Esophagus squamous epithelium (tissue), 4 donors: ENCODE measurements around the gene ZNF117.
"Not testable (repeated sequence)": the region's sequence is repeated elsewhere in the genome, so short reads cannot be mapped to it uniquely, and the experiment has no call there.

Experiments
- POLR2A ChIP-seq, 4 donors: fragments of 450-650 bp; IDR thresholded peaks; one replicate each; pipeline ENCODE4 v1.6.1; 2017; ENCODE audit warnings: antibody characterized with exemption in 4 of 4, mild to moderate bottlenecking in 4 of 4, moderate library complexity in 3 of 4
- TF ChIP-seq, protein P1 (sequence below), 6 experiments: fragments of 450-650 bp in 4 of 6; fragments of 200-600 bp in 2 of 6; sonication (generic) in 2 of 6; IDR thresholded peaks; one replicate each; pipeline ENCODE4 v1.5.1; 2016 to 2019; ENCODE audit warnings: antibody characterized with exemption in 6 of 6, mild to moderate bottlenecking in 4 of 6, moderate library complexity in 4 of 6

DNA sequence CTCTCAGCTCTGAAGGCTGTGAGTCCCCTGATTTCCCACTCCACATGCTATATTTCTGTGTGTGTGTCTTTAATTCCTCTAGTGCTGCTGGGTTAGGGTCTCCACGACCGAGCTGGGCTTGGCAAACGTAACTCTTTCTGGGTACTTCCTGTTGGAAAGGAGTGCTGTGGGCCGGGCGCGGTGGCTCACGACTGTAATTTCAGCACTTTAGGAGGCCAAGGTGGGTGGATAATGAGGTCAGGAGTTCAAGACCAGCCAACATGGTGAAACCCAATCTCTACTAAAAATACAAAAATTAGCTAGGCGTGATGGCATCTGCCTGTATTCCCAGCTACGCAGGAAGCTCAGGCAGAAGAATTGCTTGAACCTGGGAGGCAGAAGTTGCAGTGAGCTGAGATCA lies 40.2 kb downstream of the ZNF117 start:
- TF ChIP-seq, protein P1, sequence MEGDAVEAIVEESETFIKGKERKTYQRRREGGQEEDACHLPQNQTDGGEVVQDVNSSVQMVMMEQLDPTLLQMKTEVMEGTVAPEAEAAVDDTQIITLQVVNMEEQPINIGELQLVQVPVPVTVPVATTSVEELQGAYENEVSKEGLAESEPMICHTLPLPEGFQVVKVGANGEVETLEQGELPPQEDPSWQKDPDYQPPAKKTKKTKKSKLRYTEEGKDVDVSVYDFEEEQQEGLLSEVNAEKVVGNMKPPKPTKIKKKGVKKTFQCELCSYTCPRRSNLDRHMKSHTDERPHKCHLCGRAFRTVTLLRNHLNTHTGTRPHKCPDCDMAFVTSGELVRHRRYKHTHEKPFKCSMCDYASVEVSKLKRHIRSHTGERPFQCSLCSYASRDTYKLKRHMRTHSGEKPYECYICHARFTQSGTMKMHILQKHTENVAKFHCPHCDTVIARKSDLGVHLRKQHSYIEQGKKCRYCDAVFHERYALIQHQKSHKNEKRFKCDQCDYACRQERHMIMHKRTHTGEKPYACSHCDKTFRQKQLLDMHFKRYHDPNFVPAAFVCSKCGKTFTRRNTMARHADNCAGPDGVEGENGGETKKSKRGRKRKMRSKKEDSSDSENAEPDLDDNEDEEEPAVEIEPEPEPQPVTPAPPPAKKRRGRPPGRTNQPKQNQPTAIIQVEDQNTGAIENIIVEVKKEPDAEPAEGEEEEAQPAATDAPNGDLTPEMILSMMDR (IDR thresholded peaks at IDR 0.05), result not testable (repeated sequence)
- TF ChIP-seq POLR2A (IDR thresholded peaks at IDR 0.05), result not testable (repeated sequence)
